Stimulated activated naive CD8-positive, alpha-beta T cell treated with anti-CD3 and anti-CD28 coated beads, Interleukin-15, Interleukin-2, amounts not matched to agents 100 ng/mL and 50 ng/mL, for 24 hours (primary cell): ENCODE data around the gene ARGLU1.

ENCODE experiments used
- H3K27ac Mint-ChIP-seq: one replicate; pipeline ENCODE4 v1.8.0; 2021; ENCODE audit warnings: mild to moderate bottlenecking, mixed read lengths
- H3K27me3 Mint-ChIP-seq: one replicate; pipeline ENCODE4 v1.8.0; 2021; ENCODE audit warnings: mixed read lengths
- H3K36me3 Mint-ChIP-seq: one replicate; pipeline ENCODE4 v1.8.0; 2021; ENCODE audit warnings: low read depth, mixed read lengths
- H3K4me1 Mint-ChIP-seq: one replicate; pipeline ENCODE4 v1.8.0; 2021; ENCODE audit warnings: low read depth, mixed read lengths
- H3K4me3 Mint-ChIP-seq: one replicate; pipeline ENCODE4 v1.8.0; 2021; ENCODE audit warnings: mild to moderate bottlenecking, mixed read lengths
- H3K9me3 Mint-ChIP-seq: one replicate; pipeline ENCODE4 v1.8.0; 2021; ENCODE audit warnings: mixed read lengths

Gene ARGLU1

GRCh38 chr13:106569233-106570095 is 1.5 kb upstream of the ARGLU1 start:
- Mint-ChIP-seq H3K4me3 (no peak overlapping the region), H3K4me1 (peaks cover 46% of the 10 kb centered on the region), H3K9me3 (no peaks in the 10 kb centered on the region), H3K36me3 (peaks cover 22% of the 10 kb centered on the region), H3K27ac (no peak overlapping the region), H3K27me3 (no peaks in the 10 kb centered on the region)

DNA sequence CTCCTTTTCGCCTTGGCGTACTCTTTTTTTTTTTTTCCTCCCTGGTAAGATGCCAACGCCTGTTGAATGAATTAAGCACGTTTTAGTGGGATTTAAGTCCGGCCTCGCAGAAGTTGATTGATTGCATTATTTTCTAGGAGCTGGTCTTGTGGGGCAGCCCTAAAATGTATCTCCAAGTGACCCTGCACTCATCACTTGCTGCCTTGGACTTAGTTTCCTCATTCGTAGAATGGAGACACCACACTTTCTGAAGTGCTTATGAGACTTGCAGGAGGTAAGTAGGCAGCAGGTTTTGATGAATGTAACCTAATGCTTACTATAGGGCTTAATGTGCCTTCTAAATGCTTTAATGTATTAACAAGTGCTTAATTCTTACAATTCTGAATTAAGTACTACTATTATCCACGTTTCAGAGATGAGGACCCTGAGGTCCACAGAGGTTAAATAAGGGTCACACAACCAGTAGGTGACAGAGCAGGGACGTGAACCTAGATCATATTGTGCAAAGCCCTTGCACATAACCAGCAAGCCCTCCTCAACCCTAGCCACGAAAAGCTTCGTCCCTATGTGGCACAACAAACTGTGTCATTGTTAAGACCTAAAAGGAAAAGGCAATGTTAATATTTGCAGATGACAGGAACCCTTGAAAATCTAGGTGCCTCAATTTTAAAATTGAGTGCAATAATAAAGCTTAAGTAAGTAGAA is 514 bp upstream of the ARGLU1 start:
- Mint-ChIP-seq H3K9me3 (no peaks in the 10 kb centered on the region), H3K27me3 (no peaks in the 10 kb centered on the region), H3K4me1 (peaks cover 56% of the 10 kb centered on the region), H3K27ac (peak overlapping the region; percentile 96), H3K4me3 (peak overlapping the region; percentile 96), H3K36me3 (peaks cover 30% of the 10 kb centered on the region)

DNA sequence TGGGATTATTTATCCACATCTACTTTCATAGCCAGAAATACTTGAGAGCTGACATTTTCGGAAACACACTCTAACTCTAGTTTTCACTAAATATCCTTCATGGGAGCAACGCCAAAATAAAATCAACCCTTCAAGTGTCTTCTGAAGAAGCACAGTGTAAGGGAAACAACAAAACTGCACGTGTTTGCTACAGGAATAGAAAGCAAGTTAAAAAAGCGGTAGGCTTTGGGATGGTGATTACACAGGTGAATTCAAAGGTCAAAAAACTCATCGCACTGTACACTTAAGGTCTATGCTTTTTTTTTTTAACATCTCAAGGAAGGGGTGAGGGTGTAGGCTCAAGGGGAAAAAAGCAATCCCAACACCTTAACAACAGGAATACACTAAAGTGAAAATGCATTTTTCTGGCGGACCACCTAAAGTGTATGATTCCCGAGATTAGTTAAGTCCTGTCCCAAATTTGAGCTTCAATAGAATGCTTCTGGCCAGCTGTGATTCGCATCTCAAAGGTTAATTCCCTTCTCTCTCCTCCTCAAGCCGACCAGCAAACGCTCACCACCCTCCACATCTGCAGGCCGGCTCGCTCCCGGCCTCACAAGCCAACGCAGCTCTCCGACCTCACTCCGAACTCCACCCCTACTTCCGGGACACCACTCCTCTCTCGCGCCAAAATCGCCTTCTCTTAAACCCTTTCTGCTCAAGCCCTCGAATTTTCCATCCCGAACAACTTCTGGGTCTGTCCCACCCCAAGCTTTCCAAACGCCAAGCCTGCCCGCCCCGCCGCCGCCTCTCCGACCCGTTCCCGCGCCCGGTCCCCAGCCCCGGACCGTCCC is 1.1 kb downstream of the ARGLU1 start:
- Mint-ChIP-seq H3K4me1 (peaks cover 71% of the 10 kb centered on the region), H3K27me3 (no peaks in the 10 kb centered on the region), H3K4me3 (peak overlapping the region; percentile 96), H3K27ac (peak overlapping the region; percentile 96), H3K36me3 (peaks cover 30% of the 10 kb centered on the region), H3K9me3 (no peaks in the 10 kb centered on the region)

GRCh38 chr13:106565127-106565775 is 2.7 kb downstream of the ARGLU1 start:
- Mint-ChIP-seq H3K4me3 (peak overlapping the region; percentile 96), H3K4me1 (peaks cover 83% of the 10 kb centered on the region), H3K36me3 (peaks cover 36% of the 10 kb centered on the region), H3K9me3 (no peaks in the 10 kb centered on the region), H3K27me3 (no peaks in the 10 kb centered on the region), H3K27ac (peak overlapping the region; percentile 84)

DNA sequence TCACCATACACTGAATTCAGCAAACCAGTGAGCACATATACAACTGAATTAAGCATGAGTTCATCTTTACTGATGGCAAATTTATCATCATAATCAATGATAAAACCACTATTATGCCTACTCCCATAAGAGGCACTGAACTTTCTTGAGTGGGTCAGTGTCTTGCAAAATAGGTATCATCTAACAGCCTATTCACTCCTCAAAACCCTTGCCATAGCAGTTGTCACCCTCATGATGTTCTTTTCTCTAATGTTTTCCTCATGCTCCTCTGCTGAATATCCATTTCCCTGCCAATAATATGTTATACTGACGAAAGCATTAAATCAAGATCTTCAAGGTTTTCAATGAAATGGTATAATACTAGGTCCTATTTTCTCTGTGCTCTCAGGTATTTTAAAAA is 5.6 kb downstream of the ARGLU1 start:
- H3K9me3 Mint-ChIP-seq: no peaks in the 10 kb centered on the region
- H3K27me3 Mint-ChIP-seq: no peaks in the 10 kb centered on the region
- peak overlapping the region; percentile 86 for H3K27ac Mint-ChIP-seq
- peak overlapping the region; percentile 40 for H3K4me3 Mint-ChIP-seq
- peaks cover 59% of the 10 kb centered on the region for H3K36me3 Mint-ChIP-seq
- peaks cover 81% of the 10 kb centered on the region for H3K4me1 Mint-ChIP-seq

DNA sequence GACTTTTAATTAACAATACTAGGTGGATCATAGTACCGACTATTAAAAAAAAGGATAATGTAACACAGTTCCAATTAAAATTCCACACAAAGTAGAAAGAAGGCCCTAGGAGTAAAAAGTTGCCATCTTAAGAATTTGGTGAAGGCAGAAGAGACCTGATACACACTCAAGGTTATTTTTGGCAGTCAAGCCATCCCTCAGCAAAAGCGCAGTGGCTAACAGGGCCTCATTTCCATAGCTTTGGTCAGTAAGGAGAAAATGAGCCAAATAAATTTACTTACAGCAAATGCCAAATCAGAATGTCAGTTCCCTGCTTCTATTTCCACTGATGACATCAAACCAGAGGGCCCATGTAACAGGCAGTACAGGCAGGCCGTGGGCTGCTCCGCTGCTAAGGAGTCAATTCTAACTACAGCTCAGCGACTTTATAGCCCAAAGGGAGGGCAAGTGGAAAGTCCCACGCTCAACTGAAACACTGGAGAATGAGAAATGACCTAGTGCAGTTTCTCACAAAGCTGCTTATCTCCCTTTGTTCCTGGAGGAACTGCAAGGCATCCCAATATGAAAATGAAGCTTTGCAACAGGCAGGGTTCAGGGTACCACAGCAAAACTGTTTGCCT is 6.3 kb downstream of the ARGLU1 start:
- Mint-ChIP-seq H3K9me3 (no peaks in the 10 kb centered on the region), H3K27me3 (no peaks in the 10 kb centered on the region), H3K27ac (peak overlapping the region; percentile 86), H3K4me1 (peaks cover 81% of the 10 kb centered on the region), H3K36me3 (peaks cover 59% of the 10 kb centered on the region), H3K4me3 (peak overlapping the region; percentile 23)

DNA sequence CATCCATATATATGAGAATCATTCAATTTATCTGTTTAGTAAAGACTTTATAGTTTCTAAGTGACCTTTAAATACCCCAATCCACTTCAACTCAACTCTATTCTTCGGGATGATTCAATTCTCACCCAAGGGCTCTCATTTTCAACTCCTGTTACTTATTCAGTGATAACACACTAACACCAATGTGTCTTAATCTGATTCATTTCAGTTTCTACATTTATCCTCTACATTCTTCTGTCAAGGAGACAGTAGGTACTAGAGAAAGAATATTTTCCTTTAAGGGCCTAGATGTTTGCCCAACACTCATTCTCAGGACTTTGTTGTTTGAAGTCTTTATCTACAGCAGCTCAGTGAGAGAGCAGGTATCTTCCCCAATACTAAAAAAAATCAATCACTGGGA is 7.1 kb downstream of the ARGLU1 start:
- peak overlapping the region; percentile 86 for H3K27ac Mint-ChIP-seq
- peak overlapping the region; percentile 50 for H3K4me3 Mint-ChIP-seq
- H3K9me3 Mint-ChIP-seq: no peaks in the 10 kb centered on the region
- peaks cover 75% of the 10 kb centered on the region for H3K4me1 Mint-ChIP-seq
- peaks cover 61% of the 10 kb centered on the region for H3K36me3 Mint-ChIP-seq
- H3K27me3 Mint-ChIP-seq: no peaks in the 10 kb centered on the region

GRCh38 chr13:106558527-106558926 is 9.4 kb downstream of the ARGLU1 start:
- Mint-ChIP-seq H3K36me3 (peaks cover 67% of the 10 kb centered on the region), H3K4me1 (peaks cover 67% of the 10 kb centered on the region), H3K27ac (peak overlapping the region; percentile 40), H3K9me3 (no peaks in the 10 kb centered on the region), H3K4me3 (no peak overlapping the region), H3K27me3 (no peaks in the 10 kb centered on the region)

- no peak overlapping the region for H3K4me3 Mint-ChIP-seq
- peaks cover 89% of the 10 kb centered on the region for H3K36me3 Mint-ChIP-seq
- H3K27ac Mint-ChIP-seq: peak overlapping the region; percentile 6
- no peaks in the 10 kb centered on the region for H3K27me3 Mint-ChIP-seq
- peaks cover 52% of the 10 kb centered on the region for H3K4me1 Mint-ChIP-seq
- H3K9me3 Mint-ChIP-seq: no peaks in the 10 kb centered on the region
Measured at GRCh38 chr13:106555631-106556328, 12.2 kb downstream of the ARGLU1 start.

- Mint-ChIP-seq H3K9me3 (no peaks in the 10 kb centered on the region), H3K27me3 (no peaks in the 10 kb centered on the region), H3K4me1 (peaks cover 44% of the 10 kb centered on the region), H3K36me3 (peaks cover 78% of the 10 kb centered on the region), H3K27ac (peak overlapping the region; percentile 28), H3K4me3 (no peak overlapping the region)
Measured at GRCh38 chr13:106551751-106552150, 16.2 kb downstream of the ARGLU1 start.

DNA sequence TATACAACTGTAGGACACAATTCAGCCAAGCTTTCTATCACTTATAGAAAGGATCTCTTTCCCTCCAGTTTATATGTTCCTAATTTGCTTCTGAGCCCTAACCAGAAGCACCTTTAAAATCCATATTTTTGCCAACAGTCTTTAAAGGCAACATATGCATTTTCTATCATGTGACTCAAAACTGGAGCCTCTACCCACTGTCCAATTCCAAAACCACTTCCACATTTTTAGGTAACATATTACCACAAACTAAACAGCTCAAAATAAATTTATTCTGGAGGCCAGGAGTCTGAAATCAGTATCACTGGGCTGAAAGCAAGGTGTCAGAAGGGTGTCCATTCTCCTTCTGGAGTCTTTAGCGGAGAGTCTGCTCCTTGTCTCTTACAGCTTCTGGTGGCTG is 16.6 kb downstream of the ARGLU1 start:
- no peak overlapping the region for H3K4me3 Mint-ChIP-seq
- peaks cover 44% of the 10 kb centered on the region for H3K4me1 Mint-ChIP-seq
- no peaks in the 10 kb centered on the region for H3K27me3 Mint-ChIP-seq
- H3K36me3 Mint-ChIP-seq: peaks cover 74% of the 10 kb centered on the region
- H3K27ac Mint-ChIP-seq: no peak overlapping the region
- no peaks in the 10 kb centered on the region for H3K9me3 Mint-ChIP-seq

GRCh38 chr13:106550570-106551135 is 17.3 kb downstream of the ARGLU1 start:
- Mint-ChIP-seq H3K4me1 (peaks cover 40% of the 10 kb centered on the region), H3K4me3 (no peak overlapping the region), H3K9me3 (no peaks in the 10 kb centered on the region), H3K27me3 (no peaks in the 10 kb centered on the region), H3K27ac (no peak overlapping the region), H3K36me3 (peaks cover 67% of the 10 kb centered on the region)

DNA sequence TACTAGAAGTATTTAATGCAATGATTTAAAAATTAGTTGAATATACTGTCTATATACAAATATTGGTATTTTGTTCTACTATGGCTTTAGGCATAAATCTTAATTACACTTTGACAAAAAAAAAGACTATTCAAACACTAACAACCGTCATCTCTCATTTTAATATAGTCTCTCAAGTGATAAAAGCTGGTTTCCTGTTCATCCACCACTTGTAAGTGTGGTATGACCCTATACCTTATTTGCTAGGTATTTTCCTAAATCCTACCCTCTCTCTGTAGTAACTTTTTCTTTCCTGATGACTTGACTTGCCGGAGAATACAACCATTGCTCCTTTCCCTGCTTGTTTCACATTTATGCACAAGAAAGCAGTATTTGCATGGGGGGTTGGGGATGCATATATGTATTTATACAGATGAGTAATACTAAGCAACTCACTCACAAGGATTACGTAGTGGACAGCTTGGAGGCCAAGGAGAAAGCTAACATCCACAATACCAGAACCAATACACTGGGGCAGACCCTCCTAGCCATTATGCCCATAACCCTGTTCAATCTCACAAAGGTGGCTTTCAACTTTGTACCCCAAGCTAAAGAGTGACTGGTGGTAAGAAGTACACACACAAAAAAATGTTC is 19.8 kb downstream of the ARGLU1 start:
- H3K27ac Mint-ChIP-seq: no peak overlapping the region
- H3K36me3 Mint-ChIP-seq: peaks cover 48% of the 10 kb centered on the region
- no peak overlapping the region for H3K4me3 Mint-ChIP-seq

More for the DNA sequence above, 19.8 kb downstream of the ARGLU1 start:
- no peaks in the 10 kb centered on the region for H3K9me3 Mint-ChIP-seq
- no peaks in the 10 kb centered on the region for H3K27me3 Mint-ChIP-seq
- H3K4me1 Mint-ChIP-seq: peaks cover 26% of the 10 kb centered on the region
